ENCODE data around the gene LIFR. TPM values are rescaled to one million over a fixed set of nuclear protein-coding genes. Genes with fewer than 3 reads are reported as not detected.

The LIFR gene
- polyA plus RNA-seq, 1 donor (not counting 4 experiments of a cell fraction or from before 2014, with no cell fraction given): 1.1 TPM

DNA sequence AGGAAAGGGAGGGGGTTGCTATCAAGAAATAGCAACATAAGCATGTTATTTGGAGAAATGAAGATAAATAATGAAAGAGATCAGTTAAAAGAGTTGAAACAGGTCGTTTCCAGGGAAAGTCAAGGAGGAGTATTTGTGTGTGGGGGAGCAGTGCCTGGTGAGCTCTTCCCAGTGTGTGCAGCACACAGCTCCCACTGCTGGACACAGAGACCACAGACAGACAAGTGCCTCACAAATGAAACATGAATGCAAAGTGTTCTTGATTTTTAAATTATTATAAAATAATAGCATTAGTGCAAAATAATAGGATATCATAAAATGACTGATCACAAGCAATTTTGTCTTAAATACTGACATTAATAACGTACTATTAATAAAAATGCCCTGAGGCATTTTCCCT lies 40.8 kb downstream of the LIFR start:
- Histone ChIP-seq H3K9ac (ENCODE audit: control insufficient read depth, extremely low read depth, insufficient read depth, low read length) (no peak overlapping the region), H3K9me1 (ENCODE audit: control insufficient read depth, extremely low read depth, insufficient read depth, low read length) (no peaks in the 10 kb centered on the region), H3K9me3 (ENCODE audit: control insufficient read depth, low read depth, low read length) (no peaks in the 10 kb centered on the region), H3K4me2 (ENCODE audit: control insufficient read depth, extremely low read depth, insufficient read depth, low read depth, low read length) (no peak overlapping the region), H3K4me3 (ENCODE audit: control insufficient read depth in 2 of 3, extremely low read depth in 1 of 3, insufficient read depth in 2 of 3, low read depth in 1 of 3, low read length in 3 of 3) (no peak overlapping the region), H3K36me3 (ENCODE audit: control insufficient read depth in 2 of 2, extremely low read depth in 1 of 2, insufficient read depth in 2 of 2, low read length in 2 of 2) (no peaks in the 10 kb centered on the region), H3K27me3 (ENCODE audit: control insufficient read depth, extremely low read depth, insufficient read depth, low read length) (no peaks in the 10 kb centered on the region), H3K79me2 (ENCODE audit: control insufficient read depth, insufficient read depth, low read length) (no peaks in the 10 kb centered on the region), H2AFZ (ENCODE audit: control insufficient read depth, low read length) (no peak overlapping the region), H4K20me1 (ENCODE audit: control insufficient read depth, extremely low read depth, insufficient read depth, low read length) (no peaks in the 10 kb centered on the region), H3K27ac (ENCODE audit: control insufficient read depth, insufficient read depth, low read length) (no peak overlapping the region), H3K4me1 (ENCODE audit: control insufficient read depth, extremely low read depth, insufficient read depth, low read length) (no peaks in the 10 kb centered on the region)
- TF ChIP-seq, protein P1, sequence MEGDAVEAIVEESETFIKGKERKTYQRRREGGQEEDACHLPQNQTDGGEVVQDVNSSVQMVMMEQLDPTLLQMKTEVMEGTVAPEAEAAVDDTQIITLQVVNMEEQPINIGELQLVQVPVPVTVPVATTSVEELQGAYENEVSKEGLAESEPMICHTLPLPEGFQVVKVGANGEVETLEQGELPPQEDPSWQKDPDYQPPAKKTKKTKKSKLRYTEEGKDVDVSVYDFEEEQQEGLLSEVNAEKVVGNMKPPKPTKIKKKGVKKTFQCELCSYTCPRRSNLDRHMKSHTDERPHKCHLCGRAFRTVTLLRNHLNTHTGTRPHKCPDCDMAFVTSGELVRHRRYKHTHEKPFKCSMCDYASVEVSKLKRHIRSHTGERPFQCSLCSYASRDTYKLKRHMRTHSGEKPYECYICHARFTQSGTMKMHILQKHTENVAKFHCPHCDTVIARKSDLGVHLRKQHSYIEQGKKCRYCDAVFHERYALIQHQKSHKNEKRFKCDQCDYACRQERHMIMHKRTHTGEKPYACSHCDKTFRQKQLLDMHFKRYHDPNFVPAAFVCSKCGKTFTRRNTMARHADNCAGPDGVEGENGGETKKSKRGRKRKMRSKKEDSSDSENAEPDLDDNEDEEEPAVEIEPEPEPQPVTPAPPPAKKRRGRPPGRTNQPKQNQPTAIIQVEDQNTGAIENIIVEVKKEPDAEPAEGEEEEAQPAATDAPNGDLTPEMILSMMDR (optimal IDR thresholded peaks at IDR 0.05 in 1 of 3, IDR thresholded peaks at IDR 0.05 in 1 of 3, conservative IDR thresholded peaks at IDR 0.05 in 1 of 3; ENCODE audit: extremely low read depth in 1 of 3, insufficient read depth in 2 of 3, low read length in 3 of 3): peak in 2 of 3 experiments; percentile 59 to 62
- TF ChIP-seq EZH2 (IDR thresholded peaks at IDR 0.05; ENCODE audit: low read length): no peak
- FAIRE-seq (no peak), DNase-seq (ENCODE audit: low read depth, low spot score) (no peak)
- dilution Hi-C loops (cut with MboI; ENCODE audit: extremely low pct_ligation_motif_present, low sequenced_read_pairs): no loop called here

DNA sequence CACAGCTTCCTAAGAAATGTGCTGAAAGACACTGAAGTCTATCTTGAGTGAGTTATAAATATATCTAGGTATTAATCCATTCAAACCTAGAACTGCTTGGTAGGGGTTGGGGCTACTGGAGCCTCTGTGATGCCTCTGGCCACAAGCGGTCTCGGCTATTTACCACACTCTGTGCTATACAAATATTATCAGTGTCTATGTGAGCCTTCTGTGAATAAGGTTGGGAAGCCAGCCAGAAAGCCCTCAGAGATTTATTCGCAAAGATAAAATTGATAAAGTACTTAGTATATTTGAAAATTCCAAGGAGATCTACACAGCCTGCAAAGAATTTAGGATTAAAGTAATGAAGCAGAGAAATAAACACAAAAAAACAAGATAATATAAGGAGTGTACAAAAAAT lies 41.4 kb downstream of the LIFR start:
- Histone ChIP-seq H3K79me2 (ENCODE audit: control insufficient read depth, insufficient read depth, low read length) (no peaks in the 10 kb centered on the region), H3K9ac (ENCODE audit: control insufficient read depth, extremely low read depth, insufficient read depth, low read length) (no peak overlapping the region), H2AFZ (ENCODE audit: control insufficient read depth, low read length) (no peak overlapping the region), H3K4me1 (ENCODE audit: control insufficient read depth, extremely low read depth, insufficient read depth, low read length) (no peaks in the 10 kb centered on the region), H4K20me1 (ENCODE audit: control insufficient read depth, extremely low read depth, insufficient read depth, low read length) (no peaks in the 10 kb centered on the region), H3K27me3 (ENCODE audit: control insufficient read depth, extremely low read depth, insufficient read depth, low read length) (no peaks in the 10 kb centered on the region), H3K4me2 (ENCODE audit: control insufficient read depth, extremely low read depth, insufficient read depth, low read depth, low read length) (no peak overlapping the region), H3K36me3 (ENCODE audit: control insufficient read depth in 2 of 2, extremely low read depth in 1 of 2, insufficient read depth in 2 of 2, low read length in 2 of 2) (no peaks in the 10 kb centered on the region), H3K27ac (ENCODE audit: control insufficient read depth, insufficient read depth, low read length) (no peak overlapping the region), H3K4me3 (ENCODE audit: control insufficient read depth in 2 of 3, extremely low read depth in 1 of 3, insufficient read depth in 2 of 3, low read depth in 1 of 3, low read length in 3 of 3) (no peak overlapping the region), H3K9me1 (ENCODE audit: control insufficient read depth, extremely low read depth, insufficient read depth, low read length) (no peaks in the 10 kb centered on the region), H3K9me3 (ENCODE audit: control insufficient read depth, low read depth, low read length) (no peaks in the 10 kb centered on the region)
- dilution Hi-C loops (cut with MboI; ENCODE audit: extremely low pct_ligation_motif_present, low sequenced_read_pairs): no loop called here
- TF ChIP-seq, protein P1 (optimal IDR thresholded peaks at IDR 0.05 in 1 of 3, IDR thresholded peaks at IDR 0.05 in 1 of 3, conservative IDR thresholded peaks at IDR 0.05 in 1 of 3; ENCODE audit: extremely low read depth in 1 of 3, insufficient read depth in 2 of 3, low read length in 3 of 3): no peak
- no peak for DNase-seq (ENCODE audit: low read depth, low spot score)
- FAIRE-seq: no peak
